Fibroblast of upper back skin (primary cell): Measurements from ENCODE around the gene HLA-DPA1.
"Not testable (repeated sequence)": the region's sequence is repeated elsewhere in the genome, so short reads cannot be mapped to it uniquely, and the experiment has no call there.

Source experiments
- DNase-seq: peaks from one replicate; pipeline ENCODE4 v3.0.0-alpha.2; 2013

Gene HLA-DPA1

DNA sequence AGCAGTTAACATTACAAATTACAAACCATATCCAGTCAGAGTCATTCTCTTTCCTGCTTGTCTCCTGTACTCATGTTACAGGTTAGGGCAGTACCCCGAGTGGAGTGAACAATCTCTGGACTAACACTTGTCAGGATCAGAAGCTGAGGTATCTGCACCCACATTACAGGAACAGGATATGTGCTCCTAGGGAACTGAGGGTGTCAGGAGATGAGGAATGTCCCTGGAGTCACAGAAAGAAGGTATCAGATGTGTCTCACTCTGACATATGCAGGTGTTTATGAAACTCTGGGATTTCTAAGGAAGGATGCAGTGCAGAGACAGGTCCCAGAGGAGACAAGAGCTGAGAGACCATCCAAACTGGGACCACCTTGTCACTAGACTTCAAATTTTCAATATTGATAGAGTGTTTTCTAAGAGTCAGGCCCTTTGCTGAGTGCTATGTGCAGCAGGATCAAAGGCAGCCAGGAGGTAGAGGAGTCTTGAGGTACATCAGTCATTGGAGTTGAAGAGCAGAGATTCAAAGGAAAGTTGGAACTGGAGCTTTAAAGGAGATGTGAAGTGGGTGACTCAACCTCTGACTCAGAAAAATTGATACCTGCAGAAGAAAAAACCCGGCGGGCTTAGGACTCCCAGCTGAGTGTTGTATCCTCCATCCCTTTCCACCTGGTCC lies 14.9 kb upstream of the HLA-DPA1 start:
- DNase-seq, result no peak

DNA sequence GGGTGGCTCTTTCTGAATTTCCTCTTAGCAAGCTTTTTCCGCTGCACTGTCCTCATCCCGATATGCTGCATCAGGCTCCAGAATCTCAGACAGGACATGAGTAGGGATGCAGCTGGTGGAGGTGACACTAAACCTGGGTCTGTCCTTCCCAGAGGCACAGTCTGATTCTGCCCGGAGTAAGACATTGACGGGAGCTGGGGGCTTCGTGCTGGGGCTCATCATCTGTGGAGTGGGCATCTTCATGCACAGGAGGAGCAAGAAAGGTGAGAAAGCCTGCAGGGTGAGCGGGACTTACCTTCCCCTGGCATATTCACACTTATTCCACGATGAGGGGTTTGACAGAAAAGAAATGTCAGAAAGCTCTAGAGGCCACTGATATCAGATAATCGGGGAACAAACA lies 12.2 kb upstream of the HLA-DPA1 start:
- no peak for DNase-seq

DNA sequence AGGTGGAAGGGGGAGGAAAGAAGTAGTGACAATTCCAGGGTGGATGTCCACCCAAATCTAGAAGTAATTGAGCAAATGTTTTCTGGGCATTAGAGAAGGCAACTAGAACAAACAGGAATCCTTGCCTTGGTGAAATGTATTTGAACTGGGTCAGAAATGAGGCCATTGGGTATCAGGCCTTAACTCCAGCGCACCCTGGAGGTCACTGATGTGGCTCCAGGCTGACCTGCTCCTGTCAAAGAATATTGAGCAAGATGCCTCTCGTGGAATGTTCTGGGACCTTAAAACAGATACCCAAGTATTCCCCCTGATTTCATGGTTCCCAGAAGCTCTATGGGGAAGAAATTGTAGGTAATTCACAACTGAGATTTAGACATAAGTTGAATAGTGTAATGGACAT lies 9.3 kb upstream of the HLA-DPA1 start:
- DNase-seq, result peak; percentile 34

DNA sequence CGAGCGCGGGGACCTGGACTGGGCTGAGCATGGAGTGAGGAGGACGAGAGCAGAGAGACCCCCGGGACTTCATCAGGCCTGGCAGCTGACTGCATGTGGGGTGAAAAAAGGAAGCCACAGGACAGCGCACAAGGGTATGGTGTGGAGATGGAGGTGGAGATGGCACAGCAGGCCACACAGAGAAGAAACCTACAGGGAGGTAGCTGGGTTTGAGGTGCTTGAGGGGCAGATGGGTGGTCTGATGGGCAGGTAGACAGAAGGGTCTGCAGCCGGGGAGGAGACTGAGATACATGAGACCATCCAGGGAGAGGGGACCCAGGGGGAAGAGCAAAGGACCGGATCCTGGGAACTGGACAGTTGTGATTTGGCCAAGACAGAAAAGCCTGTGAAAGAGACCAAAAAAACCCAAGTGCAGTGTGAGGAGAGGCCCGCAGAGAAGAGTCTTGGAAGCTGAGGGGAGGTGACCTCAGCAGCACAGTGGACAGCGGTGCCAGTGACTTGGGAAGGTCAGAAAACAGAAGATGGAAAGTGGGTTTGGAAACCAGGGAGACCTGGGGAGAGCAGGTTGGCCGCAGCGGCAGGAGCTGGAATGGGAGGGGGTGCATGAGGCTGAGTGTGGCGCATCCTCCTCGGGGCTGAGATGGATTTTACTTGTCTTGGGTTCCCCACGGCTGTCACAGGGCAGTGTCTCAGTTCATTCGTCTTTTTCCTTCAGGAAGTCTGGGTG lies 7.8 kb upstream of the HLA-DPA1 start:
- no peak for DNase-seq

DNA sequence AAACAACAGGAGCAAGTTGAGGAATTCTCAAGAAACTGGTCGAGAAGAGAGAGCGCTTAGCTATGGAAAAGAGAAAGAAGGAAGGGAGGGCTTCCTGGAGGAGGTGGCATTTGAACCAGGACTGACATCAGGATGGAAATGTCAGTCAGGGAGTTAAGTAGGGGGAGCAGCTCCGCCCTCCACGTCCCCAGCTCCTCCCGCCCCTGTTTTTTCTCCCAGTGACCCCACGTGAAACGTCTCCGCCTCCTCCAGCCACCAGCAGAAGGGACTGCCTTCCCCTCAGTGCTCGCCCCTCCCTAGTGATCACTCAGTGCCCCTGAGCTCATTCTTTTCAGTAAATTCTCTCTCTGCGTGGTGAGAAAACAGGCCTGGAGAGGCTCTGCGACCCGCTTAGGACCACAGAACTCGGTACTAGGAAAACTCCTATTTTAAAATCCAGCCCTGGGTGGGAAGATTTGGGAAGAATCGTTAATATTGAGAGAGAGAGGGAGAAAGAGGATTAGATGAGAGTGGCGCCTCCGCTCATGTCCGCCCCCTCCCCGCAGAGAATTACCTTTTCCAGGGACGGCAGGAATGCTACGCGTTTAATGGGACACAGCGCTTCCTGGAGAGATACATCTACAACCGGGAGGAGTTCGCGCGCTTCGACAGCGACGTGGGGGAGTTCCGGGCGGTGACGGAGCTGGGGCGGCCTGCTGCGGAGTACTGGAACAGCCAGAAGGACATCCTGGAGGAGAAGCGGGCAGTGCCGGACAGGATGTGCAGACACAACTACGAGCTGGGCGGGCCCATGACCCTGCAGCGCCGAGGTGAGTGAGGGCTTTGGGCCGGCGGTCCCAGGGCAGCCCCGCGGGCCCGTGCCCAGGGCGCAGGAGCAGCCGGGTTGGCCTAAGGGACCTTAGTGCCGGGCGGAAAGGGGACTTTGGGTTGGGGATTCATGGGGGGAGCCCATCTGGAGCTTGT lies 7.0 kb upstream of the HLA-DPA1 start:
- peak; percentile 36 for DNase-seq

DNA sequence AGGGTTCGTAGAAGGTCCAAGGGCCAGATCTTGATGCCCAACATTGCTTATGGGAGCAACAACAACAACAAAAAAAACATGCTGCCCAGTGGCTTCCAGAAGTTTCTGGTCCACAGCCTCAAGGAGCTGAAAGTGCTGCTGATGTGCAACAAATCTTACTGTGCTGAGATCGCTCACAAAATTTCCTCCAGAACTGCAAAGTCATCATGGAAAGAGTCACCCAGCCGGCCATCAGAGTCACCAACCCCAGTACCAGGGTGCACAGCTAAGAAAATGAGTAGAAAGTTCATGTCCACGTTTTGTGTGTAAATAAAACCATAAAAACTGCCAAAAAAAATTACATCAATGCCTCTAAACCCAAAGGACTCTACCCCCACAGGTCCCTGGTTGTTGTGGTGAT lies 6.1 kb upstream of the HLA-DPA1 start:
- no peak for DNase-seq

DNA sequence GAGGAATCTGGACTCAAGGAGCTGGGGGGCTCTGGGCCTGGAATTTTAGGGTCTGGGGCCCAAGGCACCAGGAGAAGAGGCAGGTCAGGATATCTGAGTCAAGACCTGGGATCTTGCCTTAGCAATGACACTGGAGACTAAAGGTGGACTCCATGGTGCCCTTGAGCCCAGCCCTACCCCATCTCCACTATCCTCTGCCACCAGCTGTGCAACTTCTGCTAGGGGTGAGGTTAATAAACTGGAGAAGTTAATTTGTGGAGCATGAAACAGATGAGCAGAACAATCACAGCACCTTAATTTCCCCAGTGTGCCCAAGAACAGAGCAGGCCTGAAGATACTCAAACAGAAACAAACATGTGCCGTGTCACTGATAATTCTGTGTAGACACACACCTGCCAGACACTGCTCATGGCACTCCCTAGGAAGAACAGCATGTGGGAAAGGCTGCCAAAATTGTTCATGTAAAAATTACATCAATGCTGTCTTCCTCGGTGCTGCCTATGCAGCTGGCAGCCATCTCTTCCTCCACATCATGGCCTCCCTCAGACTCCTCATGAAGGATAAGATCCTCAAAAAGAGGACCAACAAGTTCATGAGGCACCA lies 5.6 kb upstream of the HLA-DPA1 start:
- DNase-seq, result no peak

DNA sequence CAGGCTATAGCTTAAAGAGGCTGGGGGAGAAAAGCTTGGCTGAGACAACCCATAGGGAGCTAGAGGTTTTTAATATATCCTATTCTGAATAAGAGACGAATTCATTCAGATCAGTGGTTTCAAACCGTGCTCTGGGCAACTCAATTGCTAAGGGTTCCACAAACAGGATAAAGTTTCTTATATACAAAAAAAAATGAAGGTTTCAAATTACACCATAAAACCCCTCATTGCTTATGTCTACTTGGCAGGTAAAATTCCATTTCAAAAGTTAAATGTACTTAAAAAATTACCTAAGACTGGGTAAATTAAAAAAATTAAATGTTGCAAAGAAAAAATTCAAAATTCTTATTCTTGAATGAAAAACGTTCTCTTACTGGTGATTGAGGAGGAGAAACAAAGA lies 5.0 kb upstream of the HLA-DPA1 start:
- DNase-seq, result no peak

DNA sequence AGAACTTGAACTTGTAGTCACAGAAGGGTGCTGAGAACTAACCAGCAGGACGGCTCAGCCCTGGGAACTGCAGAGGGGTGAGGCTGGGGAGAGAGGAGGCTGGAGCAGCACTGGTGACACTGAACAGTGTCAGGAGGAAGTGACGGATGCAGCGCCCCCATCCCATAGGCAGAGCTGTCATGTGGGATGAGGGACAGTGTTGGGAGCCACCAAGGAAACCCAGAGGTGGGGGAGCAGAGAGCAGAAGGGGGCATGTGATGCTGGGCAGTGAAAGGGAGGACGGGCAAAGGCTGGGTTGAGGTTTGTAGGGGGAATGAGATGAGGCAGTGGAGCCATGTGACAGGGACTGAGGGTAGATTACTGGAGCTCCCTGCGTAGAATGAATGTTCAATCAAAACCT lies 4.5 kb upstream of the HLA-DPA1 start:
- DNase-seq, result no peak

DNA sequence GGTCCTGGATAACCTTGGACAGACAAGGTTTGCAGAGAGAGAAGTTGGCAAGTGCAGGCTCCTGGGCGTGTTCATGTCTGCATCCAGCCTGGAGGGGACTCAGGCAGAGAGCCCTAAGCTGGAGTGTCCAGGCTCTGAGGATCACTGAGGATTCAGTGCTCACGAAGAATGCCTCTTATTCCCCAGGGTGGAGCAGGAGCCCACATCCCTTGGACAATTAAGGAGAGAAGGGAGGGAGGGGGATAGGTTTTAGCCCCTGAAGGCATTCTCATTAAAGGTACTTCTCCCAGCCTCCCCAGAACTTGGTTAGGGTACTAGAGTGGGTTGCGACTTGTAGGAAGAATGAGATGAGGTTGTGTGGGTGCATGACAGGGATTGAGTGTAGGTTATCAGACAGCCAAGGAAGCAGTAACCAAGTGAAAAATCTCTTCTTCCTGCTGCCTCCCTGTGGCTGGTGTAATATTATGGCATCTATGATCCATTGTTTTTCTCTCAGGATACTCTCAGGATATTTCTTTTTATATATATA lies 3.0 kb upstream of the HLA-DPA1 start:
- DNase-seq, result no peak

DNA sequence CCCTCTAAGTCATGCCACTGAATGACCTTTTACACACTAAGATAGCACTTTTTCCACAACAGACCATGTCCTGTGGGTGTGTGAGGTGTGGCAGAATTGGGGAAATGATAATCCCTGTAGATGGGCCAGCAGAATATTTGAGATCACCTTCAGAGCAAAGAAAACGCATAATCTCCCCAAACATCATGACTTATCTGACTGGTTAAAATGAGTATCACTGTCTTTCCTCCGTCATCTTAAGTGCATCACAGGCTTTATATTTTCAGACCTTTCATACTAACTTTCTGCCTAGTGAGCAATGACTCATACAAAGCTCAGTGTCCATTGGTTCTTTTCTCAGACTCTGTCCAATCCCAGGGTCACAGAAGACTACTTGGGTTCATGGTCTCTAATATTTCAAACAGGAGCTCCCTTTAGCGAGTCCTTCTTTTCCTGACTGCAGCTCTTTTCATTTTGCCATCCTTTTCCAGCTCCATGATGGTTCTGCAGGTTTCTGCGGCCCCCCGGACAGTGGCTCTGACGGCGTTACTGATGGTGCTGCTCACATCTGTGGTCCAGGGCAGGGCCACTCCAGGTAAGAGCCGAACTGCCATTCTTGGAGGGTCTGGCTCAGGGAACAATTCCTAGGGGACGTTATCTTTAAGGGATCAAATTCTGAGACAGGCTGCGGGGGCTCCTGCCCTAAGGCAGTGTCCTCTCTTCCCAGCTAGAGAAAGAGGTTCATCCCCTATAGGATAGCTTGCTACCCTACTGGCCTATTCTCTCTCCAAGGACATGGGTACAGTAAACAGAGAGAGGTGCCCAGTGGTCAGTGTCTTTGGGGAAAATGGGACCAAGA lies 2.3 kb upstream of the HLA-DPA1 start, which contains the start of gene HLA-DPB1:
Gene HLA-DPB1, plus strand, starts transcription at position 423 of the 838 bp plus-strand sequence. Its CDS starts 52 bp downstream, at position 475.
- peak; percentile 36 for DNase-seq

DNA sequence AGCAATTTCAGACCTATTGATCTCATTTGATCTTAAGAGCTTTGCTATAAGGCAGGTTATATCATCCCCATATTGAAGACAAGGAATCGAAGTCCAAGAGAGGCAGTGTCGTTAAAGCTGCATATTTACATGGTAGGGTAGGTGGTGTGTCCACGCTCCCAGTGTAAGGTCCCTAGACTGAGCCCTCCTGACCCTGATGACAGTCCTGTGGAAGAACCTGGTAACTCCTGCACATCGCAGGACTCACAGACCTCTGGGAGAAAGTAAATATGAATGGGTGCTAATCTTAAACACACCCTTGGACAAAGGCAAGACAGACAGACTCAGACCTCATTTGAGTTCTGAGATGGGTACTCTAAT lies 1.7 kb upstream of the HLA-DPA1 start:
- no peak for DNase-seq

DNA sequence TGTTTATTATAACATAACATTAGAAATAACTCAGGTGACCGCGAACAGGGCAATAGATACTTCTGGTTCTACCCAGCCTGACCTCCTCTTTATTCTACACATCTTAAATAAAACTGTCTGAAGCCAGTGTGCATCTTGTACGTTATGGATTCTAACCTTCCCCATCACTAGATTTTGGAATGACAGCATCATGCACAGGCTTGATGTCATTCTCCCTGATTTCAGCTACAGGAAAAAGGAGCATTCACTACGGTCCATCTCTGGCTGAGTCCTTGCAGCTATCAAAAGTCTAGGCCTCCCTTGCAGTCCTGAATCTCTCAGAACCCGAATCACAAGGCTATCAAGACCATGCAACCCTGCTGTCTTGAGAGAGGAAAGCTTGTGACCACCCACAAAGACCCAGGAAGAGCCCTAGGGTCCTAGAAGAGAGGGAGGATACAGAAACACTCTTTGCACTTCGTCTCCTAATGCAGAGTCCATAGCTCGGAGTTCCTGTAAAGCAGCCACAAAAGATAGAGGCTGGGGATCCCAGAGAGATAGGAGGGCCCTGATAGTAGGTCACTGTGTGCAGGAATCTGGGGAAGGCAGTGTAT lies 845 bp downstream of the HLA-DPA1 start:
- no peak for DNase-seq

DNA sequence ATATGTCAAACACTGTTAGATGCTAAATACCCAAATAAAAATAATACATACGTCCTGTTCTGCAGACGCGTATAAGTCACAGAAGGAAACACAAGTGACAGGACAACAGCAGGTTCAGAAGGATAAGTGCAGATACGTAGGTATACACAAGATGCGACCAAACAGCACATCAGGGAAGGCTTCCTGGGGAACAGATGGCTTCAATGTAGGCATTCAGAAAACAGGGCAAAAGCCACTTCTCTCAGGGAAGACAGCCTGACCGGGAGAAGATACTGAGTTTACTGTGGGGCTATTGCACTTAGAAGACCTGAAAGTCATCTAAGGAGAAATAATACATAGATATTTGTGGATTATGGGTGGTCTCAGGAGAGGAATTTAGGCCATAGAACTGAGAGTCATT lies 1.9 kb downstream of the HLA-DPA1 start:
- DNase-seq, result no peak

DNA sequence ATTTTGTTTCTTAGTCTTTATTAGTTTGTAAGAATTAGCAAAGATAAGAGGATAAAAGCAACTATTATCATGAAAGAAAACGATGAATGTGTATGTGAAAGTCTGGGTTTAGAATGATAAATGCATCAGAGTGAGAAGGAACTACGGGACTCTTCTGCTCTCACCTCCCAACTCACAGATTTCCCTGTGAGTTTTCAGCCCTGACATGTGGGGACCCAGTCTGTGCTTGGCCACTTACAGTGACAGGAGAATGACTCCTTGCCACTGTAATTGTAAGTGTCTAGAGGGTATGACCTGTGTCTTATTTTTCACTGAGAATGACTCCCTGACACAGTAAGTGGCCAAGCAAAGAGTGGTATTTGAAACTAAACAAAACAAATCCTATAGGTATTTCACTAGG lies 2.5 kb downstream of the HLA-DPA1 start:
- no peak for DNase-seq

DNA sequence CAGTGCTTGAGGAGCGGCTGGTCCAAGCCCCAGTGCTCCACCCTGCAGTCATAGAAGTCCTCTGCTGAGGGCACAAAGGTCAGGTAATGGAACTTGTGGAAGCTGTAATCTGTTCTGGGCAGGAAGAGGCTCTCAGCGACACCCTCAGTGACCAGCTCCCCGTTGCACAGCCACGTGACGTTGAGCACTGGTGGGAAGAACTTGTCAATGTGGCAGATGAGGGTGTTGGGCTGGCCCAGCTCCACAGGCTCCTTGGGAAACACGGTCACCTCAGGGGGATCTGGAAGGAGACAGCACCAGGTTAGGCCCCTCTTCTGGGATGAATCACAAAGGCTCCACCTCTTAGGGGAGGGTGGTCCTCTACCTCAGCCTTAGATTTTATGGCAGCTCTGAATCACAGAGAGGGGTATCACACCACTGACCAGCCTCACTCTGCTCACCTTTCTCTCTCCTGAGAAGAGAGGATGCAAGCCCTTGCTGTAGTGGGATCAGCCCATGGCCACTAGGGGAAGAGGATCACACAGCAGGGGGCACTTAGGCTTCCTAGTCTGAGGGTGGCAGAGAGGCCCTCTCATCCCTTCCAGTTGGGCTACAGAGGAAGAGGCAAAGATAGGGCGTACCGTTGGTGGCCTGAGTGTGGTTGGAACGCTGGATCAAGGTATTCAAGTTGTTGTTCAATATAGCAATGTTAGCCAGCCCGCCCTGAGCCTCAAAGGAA lies 4.3 kb downstream of the HLA-DPA1 start:
- no peak for DNase-seq

DNA sequence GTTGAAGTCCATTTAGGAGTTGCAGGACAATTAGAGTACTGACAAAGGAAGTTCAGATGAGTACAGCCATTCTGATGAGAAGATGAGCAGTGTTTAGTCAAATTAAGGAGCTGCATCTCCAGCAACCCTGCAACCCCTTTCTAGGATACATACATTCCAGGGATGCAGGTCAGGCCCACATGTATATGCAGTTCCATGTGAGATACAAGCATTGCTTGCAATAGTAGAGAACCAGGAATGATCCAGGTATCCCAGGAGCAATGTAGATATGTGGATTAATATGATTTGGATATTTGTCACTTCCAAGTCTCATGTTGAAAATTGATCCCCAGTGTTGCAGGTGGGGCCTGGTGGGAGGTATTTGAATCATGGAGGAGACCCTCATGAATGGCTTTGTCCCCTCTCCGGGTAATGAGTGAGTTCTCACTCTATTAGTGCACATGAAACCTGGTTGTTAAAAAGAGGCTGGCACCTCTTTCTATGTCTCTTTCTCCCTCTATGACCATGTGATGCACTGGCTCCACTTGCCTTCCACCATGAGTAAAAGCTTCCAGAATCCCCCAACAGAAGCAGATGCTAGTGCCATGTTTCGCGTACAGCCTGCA lies 6.4 kb downstream of the HLA-DPA1 start:
- no peak for DNase-seq

DNA sequence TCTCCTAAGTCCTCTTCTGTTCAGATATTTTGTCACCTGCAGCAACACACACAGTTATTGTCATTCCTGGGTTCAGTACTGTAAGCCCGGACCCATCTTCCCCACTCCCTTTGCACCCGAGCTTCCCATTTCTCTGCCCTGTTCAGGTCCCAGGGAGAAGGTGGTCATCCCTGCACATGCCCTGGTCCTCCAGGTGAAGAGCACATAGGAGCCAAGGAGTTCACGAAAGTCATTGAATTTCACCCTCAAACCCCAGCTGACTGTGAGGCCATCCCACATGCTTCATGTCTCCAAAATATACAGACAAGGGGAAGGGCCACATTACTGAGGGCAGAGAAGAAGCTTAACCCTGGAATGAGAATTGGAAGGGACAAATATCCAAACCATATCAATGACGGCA lies 8.1 kb downstream of the HLA-DPA1 start:
- DNase-seq, result no peak

DNA sequence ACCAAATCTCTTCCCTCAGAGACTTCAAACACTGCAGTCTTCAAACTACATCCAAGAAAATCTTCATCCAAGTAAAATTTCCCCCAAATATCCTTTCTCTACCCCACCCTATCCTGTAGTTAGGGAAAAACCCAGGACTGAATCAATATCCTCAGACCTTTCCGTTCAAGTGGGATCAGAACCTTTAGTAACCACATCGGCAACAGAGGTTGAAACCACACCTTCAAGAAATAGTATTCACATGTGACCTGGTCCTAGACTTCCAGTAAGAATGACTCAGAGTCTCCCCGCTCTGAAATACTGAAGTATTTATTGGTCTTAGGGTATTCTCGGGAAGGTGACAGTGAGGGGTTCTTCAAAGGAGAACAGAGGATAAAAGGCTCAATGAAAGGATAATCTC lies 8.7 kb downstream of the HLA-DPA1 start:
- no peak for DNase-seq

DNA sequence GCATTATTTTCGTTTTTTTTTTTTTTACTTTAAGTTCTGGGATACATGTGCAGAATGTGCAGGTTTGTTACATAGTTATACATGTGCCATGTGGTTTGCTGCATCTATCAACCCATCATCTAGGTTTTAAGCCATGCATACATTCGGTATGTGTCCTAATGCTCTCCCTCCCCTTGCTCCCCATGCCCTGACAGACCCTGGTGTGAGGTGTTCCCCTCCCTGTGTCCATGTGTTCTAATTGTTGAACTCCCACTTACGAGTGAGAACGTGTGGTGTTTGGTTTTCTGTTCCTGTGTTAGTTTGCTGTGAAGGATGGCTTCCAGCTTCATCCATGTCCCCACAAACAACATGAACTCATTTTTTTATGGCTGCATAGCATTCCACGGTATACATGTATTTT lies 10.0 kb downstream of the HLA-DPA1 start:
- not testable (repeated sequence) for DNase-seq
